PC-3 (cell line): Measurements from ENCODE around the gene ZCCHC2.

ENCODE experiments used
- CTCF ChIP-seq: fragments of 300-600 bp; sonication (generic); conservative IDR thresholded peaks from 2 replicates; pipeline ENCODE4 v1.5.1; 2017; ENCODE audit warnings: antibody characterized with exemption, low read depth, mild to moderate bottlenecking, low read length
- EZH2 ChIP-seq: fragments of 300-600 bp; sonication (generic); IDR thresholded peaks from one replicate; pipeline ENCODE4 v1.6.1; 2017; ENCODE audit warnings: antibody characterized with exemption, mild to moderate bottlenecking, low read length; ENCODE audit not compliant: unreplicated experiment

GRCh38 chr18:62603979-62604378 lies 81.2 kb downstream of the ZCCHC2 start:
- TF ChIP-seq CTCF (no peak), EZH2 (no peak)
